HEK293 (cell line): ENCODE measurements around the gene ZFAND5.

Experiments
- CTCF ChIA-PET: fragments of 350-600 bp; formaldehyde crosslinking; extraction: SDS; loops from one replicate; lab custom pipeline; 2021; ENCODE audit warnings: antibody characterized with exemption; lab: Yijun Ruan, JAX
- POLR2A ChIA-PET: fragments of 300-600 bp; formaldehyde crosslinking; extraction: SDS; loops from one replicate; lab custom pipeline; 2020; ENCODE audit warnings: antibody characterized with exemption, inconsistent platforms; lab: Yijun Ruan, JAX
- H3K27ac ChIP-seq: fragments of 200-500 bp; sonication (Bioruptor generic); 2 replicates; pipeline ENCODE4 v1.5.1; 2014; ENCODE audit warnings: low read depth, low read length, control low read depth, inconsistent platforms; ENCODE audit errors: extremely low read depth
- H3K36me3 ChIP-seq, 2 experiments: fragments of 200-500 bp in 1 of 2; sonication (Bioruptor generic) in 1 of 2; 1 replicate in 1 of 2; 2 replicates in 1 of 2; pipeline ENCODE4 v1.5.1; 2014 to 2017; ENCODE audit warnings: inconsistent platforms in 2 of 2, low read length in 2 of 2; ENCODE audit not compliant: control insufficient read depth in 2 of 2, insufficient read depth in 1 of 2
- H3K4me1 ChIP-seq: fragments of 200-500 bp; sonication (Bioruptor generic); 2 replicates; pipeline ENCODE4 v1.5.1; 2014; ENCODE audit warnings: mild to moderate bottlenecking, low read length, inconsistent platforms; ENCODE audit not compliant: control insufficient read depth, insufficient read depth
- H3K4me3 ChIP-seq: 2 replicates; pipeline ENCODE4 v1.5.1; 2011; ENCODE audit warnings: low read depth, mild to moderate bottlenecking, control low read depth, low read length, moderate library complexity
- H3K9me3 ChIP-seq: fragments of 200-500 bp; sonication (Bioruptor generic); 2 replicates; pipeline ENCODE4 v1.5.1; 2014; ENCODE audit warnings: low read depth, low read length, inconsistent platforms; ENCODE audit not compliant: control insufficient read depth, insufficient read depth
- KLF16 ChIP-seq: fragments of 450-650 bp; formaldehyde crosslinking; IDR thresholded peaks from 2 replicates; pipeline ENCODE4 v1.5.1; 2017; ENCODE audit warnings: missing biosample characterization, missing genetic modification characterization
- ZBTB1 ChIP-seq: fragments of 450-650 bp; formaldehyde crosslinking; IDR thresholded peaks from 2 replicates; pipeline ENCODE4 v1.5.1; 2016; ENCODE audit warnings: missing biosample characterization, missing genetic modification characterization
- ZBTB48 ChIP-seq: fragments of 450-650 bp; formaldehyde crosslinking; IDR thresholded peaks from 2 replicates; pipeline ENCODE4 v1.5.1; 2016; ENCODE audit warnings: missing biosample characterization, missing genetic modification characterization
- ZFP3 ChIP-seq: fragments of 450-650 bp; formaldehyde crosslinking; IDR thresholded peaks from 2 replicates; pipeline ENCODE4 v1.5.1; 2016; ENCODE audit warnings: low read depth, missing biosample characterization, missing genetic modification characterization
- ZFP37 ChIP-seq: fragments of 450-650 bp; formaldehyde crosslinking; IDR thresholded peaks from 2 replicates; pipeline ENCODE4 v1.5.1; 2016; ENCODE audit warnings: missing biosample characterization, missing genetic modification characterization
- ZNF121 ChIP-seq: fragments of 450-650 bp; formaldehyde crosslinking; IDR thresholded peaks from 2 replicates; pipeline ENCODE4 v1.5.1; 2016; ENCODE audit warnings: missing biosample characterization, missing genetic modification characterization
- ZNF133 ChIP-seq: fragments of 450-650 bp; formaldehyde crosslinking; IDR thresholded peaks from 2 replicates; pipeline ENCODE4 v1.5.1; 2016; ENCODE audit warnings: missing biosample characterization, missing genetic modification characterization
- ZNF138 ChIP-seq: fragments of 450-650 bp; formaldehyde crosslinking; IDR thresholded peaks from 2 replicates; pipeline ENCODE4 v1.5.1; 2016; ENCODE audit warnings: missing biosample characterization, missing genetic modification characterization, borderline replicate concordance
- ZNF266 ChIP-seq: fragments of 450-650 bp; formaldehyde crosslinking; IDR thresholded peaks from 2 replicates; pipeline ENCODE4 v1.5.1; 2016; ENCODE audit warnings: missing biosample characterization, missing genetic modification characterization, low read depth
- ZNF501 ChIP-seq: fragments of 450-650 bp; formaldehyde crosslinking; IDR thresholded peaks from 2 replicates; pipeline ENCODE4 v1.5.1; 2016; ENCODE audit warnings: missing biosample characterization, missing genetic modification characterization
- ZNF664 ChIP-seq: fragments of 450-650 bp; formaldehyde crosslinking; IDR thresholded peaks from 2 replicates; pipeline ENCODE4 v1.5.1; 2016; ENCODE audit warnings: missing biosample characterization, missing genetic modification characterization
- ZNF777 ChIP-seq: fragments of 450-650 bp; formaldehyde crosslinking; IDR thresholded peaks from 2 replicates; pipeline ENCODE4 v1.5.1; 2017; ENCODE audit warnings: missing biosample characterization, missing genetic modification characterization, borderline replicate concordance
- TF ChIP-seq, protein P1 (sequence below): fragments of 450-650 bp; formaldehyde crosslinking; IDR thresholded peaks from 2 replicates; pipeline ENCODE4 v1.5.1; 2016; ENCODE audit warnings: missing biosample characterization, missing genetic modification characterization
- TF ChIP-seq, protein P2 (sequence below): fragments of 450-650 bp; formaldehyde crosslinking; IDR thresholded peaks from 2 replicates; pipeline ENCODE4 v1.5.1; 2017; ENCODE audit warnings: missing biosample characterization, missing genetic modification characterization
- TF ChIP-seq, protein P3 (sequence below): fragments of 450-650 bp; formaldehyde crosslinking; IDR thresholded peaks from 2 replicates; pipeline ENCODE4 v1.5.1; 2016; ENCODE audit warnings: missing biosample characterization, missing genetic modification characterization
- TF ChIP-seq, protein P4 (sequence below): fragments of 450-650 bp; IDR thresholded peaks from 2 replicates; pipeline ENCODE4 v1.5.1; 2018; ENCODE audit warnings: missing biosample characterization, missing genetic modification characterization
- TF ChIP-seq, protein P5 (sequence below): fragments of 450-650 bp; formaldehyde crosslinking; IDR thresholded peaks from 2 replicates; pipeline ENCODE4 v1.5.1; 2016; ENCODE audit warnings: missing biosample characterization, missing genetic modification characterization, borderline replicate concordance
- TF ChIP-seq, protein P6 (sequence below): fragments of 450-650 bp; formaldehyde crosslinking; IDR thresholded peaks from 2 replicates; pipeline ENCODE4 v1.5.1; 2016; ENCODE audit warnings: missing biosample characterization, missing genetic modification characterization, low read depth
- TF ChIP-seq, protein P7 (sequence below): fragments of 450-650 bp; formaldehyde crosslinking; IDR thresholded peaks from 2 replicates; pipeline ENCODE4 v1.5.1; 2017; ENCODE audit warnings: missing biosample characterization, missing genetic modification characterization
- TF ChIP-seq, protein P8 (sequence below): fragments of 450-650 bp; formaldehyde crosslinking; IDR thresholded peaks from 2 replicates; pipeline ENCODE4 v1.5.0; 2017; ENCODE audit warnings: missing biosample characterization, missing genetic modification characterization, borderline replicate concordance

ZFAND5 gene

DNA sequence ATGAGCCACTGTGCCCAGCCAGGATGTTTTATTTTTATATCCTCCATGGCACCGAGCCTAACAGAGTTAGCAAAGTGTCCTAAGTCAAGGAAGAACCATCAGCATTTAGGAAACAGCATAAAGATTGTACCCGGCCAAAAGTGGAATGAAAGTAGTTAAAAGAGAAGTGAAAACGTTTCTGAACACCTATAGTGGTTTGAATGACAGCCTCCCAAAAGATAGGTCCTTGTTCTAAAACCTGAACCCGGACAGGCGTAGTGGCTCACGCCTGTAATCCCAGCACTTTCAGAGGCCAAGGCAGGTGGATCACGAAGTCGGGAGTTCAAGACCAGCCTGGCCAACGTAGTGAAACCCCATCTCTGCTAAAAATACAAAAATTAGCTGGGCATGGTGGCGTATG, 37.4 kb downstream of the ZFAND5 start:
- ChIA-PET POLR2A (no interaction called here), CTCF (interaction anchor here (0.5 kb wide), 1 partner anchor 79 kb away, joined by 3 read pairs; no protein-coding TSS in a partner anchor)
- TF ChIP-seq, protein P1, sequence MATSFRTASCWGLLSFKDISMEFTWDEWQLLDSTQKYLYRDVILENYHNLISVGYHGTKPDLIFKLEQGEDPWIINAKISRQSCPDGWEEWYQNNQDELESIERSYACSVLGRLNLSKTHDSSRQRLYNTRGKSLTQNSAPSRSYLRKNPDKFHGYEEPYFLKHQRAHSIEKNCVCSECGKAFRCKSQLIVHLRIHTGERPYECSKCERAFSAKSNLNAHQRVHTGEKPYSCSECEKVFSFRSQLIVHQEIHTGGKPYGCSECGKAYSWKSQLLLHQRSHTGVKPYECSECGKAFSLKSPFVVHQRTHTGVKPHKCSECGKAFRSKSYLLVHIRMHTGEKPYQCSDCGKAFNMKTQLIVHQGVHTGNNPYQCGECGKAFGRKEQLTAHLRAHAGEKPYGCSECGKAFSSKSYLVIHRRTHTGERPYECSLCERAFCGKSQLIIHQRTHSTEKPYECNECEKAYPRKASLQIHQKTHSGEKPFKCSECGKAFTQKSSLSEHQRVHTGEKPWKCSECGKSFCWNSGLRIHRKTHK (tag by site-specific recombination), result no peak
- TF ChIP-seq, protein P2, sequence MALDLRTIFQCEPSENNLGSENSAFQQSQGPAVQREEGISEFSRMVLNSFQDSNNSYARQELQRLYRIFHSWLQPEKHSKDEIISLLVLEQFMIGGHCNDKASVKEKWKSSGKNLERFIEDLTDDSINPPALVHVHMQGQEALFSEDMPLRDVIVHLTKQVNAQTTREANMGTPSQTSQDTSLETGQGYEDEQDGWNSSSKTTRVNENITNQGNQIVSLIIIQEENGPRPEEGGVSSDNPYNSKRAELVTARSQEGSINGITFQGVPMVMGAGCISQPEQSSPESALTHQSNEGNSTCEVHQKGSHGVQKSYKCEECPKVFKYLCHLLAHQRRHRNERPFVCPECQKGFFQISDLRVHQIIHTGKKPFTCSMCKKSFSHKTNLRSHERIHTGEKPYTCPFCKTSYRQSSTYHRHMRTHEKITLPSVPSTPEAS, result no peak
- TF ChIP-seq, protein P3, sequence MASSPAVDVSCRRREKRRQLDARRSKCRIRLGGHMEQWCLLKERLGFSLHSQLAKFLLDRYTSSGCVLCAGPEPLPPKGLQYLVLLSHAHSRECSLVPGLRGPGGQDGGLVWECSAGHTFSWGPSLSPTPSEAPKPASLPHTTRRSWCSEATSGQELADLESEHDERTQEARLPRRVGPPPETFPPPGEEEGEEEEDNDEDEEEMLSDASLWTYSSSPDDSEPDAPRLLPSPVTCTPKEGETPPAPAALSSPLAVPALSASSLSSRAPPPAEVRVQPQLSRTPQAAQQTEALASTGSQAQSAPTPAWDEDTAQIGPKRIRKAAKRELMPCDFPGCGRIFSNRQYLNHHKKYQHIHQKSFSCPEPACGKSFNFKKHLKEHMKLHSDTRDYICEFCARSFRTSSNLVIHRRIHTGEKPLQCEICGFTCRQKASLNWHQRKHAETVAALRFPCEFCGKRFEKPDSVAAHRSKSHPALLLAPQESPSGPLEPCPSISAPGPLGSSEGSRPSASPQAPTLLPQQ (tag by site-specific recombination), result no peak
- TF ChIP-seq ZNF777 (tag by site-specific recombination) (no peak), ZNF121 (tag by site-specific recombination) (no peak), ZNF501 (tag by site-specific recombination) (no peak), ZFP3 (tag by site-specific recombination) (no peak), ZNF664 (tag by site-specific recombination) (no peak), ZFP37 (no peak), KLF16 (tag by site-specific recombination) (no peak), ZBTB1 (no peak), ZBTB48 (tag by site-specific recombination) (no peak)
- TF ChIP-seq, protein P4, sequence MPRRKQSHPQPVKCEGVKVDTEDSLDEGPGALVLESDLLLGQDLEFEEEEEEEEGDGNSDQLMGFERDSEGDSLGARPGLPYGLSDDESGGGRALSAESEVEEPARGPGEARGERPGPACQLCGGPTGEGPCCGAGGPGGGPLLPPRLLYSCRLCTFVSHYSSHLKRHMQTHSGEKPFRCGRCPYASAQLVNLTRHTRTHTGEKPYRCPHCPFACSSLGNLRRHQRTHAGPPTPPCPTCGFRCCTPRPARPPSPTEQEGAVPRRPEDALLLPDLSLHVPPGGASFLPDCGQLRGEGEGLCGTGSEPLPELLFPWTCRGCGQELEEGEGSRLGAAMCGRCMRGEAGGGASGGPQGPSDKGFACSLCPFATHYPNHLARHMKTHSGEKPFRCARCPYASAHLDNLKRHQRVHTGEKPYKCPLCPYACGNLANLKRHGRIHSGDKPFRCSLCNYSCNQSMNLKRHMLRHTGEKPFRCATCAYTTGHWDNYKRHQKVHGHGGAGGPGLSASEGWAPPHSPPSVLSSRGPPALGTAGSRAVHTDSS, result no peak
- TF ChIP-seq, protein P5, sequence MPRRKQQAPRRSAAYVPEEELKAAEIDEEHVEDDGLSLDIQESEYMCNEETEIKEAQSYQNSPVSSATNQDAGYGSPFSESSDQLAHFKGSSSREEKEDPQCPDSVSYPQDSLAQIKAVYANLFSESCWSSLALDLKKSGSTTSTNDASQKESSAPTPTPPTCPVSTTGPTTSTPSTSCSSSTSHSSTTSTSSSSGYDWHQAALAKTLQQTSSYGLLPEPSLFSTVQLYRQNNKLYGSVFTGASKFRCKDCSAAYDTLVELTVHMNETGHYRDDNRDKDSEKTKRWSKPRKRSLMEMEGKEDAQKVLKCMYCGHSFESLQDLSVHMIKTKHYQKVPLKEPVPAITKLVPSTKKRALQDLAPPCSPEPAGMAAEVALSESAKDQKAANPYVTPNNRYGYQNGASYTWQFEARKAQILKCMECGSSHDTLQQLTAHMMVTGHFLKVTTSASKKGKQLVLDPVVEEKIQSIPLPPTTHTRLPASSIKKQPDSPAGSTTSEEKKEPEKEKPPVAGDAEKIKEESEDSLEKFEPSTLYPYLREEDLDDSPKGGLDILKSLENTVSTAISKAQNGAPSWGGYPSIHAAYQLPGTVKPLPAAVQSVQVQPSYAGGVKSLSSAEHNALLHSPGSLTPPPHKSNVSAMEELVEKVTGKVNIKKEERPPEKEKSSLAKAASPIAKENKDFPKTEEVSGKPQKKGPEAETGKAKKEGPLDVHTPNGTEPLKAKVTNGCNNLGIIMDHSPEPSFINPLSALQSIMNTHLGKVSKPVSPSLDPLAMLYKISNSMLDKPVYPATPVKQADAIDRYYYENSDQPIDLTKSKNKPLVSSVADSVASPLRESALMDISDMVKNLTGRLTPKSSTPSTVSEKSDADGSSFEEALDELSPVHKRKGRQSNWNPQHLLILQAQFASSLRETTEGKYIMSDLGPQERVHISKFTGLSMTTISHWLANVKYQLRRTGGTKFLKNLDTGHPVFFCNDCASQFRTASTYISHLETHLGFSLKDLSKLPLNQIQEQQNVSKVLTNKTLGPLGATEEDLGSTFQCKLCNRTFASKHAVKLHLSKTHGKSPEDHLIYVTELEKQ (tag by site-specific recombination), result no peak
- TF ChIP-seq, protein P6, sequence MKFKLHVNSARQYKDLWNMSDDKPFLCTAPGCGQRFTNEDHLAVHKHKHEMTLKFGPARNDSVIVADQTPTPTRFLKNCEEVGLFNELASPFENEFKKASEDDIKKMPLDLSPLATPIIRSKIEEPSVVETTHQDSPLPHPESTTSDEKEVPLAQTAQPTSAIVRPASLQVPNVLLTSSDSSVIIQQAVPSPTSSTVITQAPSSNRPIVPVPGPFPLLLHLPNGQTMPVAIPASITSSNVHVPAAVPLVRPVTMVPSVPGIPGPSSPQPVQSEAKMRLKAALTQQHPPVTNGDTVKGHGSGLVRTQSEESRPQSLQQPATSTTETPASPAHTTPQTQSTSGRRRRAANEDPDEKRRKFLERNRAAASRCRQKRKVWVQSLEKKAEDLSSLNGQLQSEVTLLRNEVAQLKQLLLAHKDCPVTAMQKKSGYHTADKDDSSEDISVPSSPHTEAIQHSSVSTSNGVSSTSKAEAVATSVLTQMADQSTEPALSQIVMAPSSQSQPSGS, result no peak
- Histone ChIP-seq H3K9me3 (no peaks in the 10 kb centered on the region), H3K36me3 (no peaks in the 10 kb centered on the region), H3K4me3 (no peak overlapping the region), H3K27ac (no peak overlapping the region), H3K4me1 (no peaks in the 10 kb centered on the region)

DNA sequence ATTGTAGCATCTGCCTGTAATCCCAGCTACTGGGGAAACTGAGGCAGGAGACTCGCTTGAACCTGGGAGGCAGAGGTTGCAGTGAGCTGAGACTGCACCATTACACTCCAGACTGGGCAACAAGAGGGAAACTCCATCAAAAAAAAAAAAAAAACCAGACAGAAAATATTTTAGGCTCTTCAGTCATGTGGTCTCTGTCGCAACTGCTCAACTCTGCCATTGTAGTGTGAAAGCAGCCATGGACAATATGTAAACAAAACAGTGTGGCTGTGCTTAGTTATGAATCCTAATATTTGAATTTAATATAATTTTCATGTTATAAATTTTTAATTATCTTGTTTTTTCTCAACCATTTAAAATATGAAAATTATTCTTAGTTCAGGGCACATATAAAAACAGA, 38.4 kb downstream of the ZFAND5 start:
- Histone ChIP-seq H3K4me1 (no peaks in the 10 kb centered on the region), H3K36me3 (no peaks in the 10 kb centered on the region), H3K9me3 (no peaks in the 10 kb centered on the region), H3K4me3 (no peak overlapping the region), H3K27ac (no peak overlapping the region)
- ChIA-PET POLR2A (no interaction called here), CTCF (interaction anchor here (0.9 kb wide), 1 partner anchor 249 kb away, joined by 4 read pairs; no protein-coding TSS in a partner anchor)
- no peak for TF ChIP-seq ZNF266 (tag by site-specific recombination)
- no peak for TF ChIP-seq ZNF138
- TF ChIP-seq, protein P7, sequence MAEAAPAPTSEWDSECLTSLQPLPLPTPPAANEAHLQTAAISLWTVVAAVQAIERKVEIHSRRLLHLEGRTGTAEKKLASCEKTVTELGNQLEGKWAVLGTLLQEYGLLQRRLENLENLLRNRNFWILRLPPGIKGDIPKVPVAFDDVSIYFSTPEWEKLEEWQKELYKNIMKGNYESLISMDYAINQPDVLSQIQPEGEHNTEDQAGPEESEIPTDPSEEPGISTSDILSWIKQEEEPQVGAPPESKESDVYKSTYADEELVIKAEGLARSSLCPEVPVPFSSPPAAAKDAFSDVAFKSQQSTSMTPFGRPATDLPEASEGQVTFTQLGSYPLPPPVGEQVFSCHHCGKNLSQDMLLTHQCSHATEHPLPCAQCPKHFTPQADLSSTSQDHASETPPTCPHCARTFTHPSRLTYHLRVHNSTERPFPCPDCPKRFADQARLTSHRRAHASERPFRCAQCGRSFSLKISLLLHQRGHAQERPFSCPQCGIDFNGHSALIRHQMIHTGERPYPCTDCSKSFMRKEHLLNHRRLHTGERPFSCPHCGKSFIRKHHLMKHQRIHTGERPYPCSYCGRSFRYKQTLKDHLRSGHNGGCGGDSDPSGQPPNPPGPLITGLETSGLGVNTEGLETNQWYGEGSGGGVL (tag by site-specific recombination), result no peak
- TF ChIP-seq, protein P8, sequence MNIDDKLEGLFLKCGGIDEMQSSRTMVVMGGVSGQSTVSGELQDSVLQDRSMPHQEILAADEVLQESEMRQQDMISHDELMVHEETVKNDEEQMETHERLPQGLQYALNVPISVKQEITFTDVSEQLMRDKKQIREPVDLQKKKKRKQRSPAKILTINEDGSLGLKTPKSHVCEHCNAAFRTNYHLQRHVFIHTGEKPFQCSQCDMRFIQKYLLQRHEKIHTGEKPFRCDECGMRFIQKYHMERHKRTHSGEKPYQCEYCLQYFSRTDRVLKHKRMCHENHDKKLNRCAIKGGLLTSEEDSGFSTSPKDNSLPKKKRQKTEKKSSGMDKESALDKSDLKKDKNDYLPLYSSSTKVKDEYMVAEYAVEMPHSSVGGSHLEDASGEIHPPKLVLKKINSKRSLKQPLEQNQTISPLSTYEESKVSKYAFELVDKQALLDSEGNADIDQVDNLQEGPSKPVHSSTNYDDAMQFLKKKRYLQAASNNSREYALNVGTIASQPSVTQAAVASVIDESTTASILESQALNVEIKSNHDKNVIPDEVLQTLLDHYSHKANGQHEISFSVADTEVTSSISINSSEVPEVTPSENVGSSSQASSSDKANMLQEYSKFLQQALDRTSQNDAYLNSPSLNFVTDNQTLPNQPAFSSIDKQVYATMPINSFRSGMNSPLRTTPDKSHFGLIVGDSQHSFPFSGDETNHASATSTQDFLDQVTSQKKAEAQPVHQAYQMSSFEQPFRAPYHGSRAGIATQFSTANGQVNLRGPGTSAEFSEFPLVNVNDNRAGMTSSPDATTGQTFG (tag by site-specific recombination), result no peak
- TF ChIP-seq ZNF133, result no peak
